Chondrocyte (in vitro differentiated cells): Measurements from ENCODE around the gene MMP7. TPM values are rescaled to one million over a fixed set of nuclear protein-coding genes. Genes with fewer than 3 reads are reported as not detected.

Experiments
- DNase-seq: peaks from one replicate; pipeline ENCODE4 v3.0.0; 2021; ENCODE audit warnings: mixed read lengths, low spot score
- H3K27ac Mint-ChIP-seq: one replicate; pipeline ENCODE4 v1.8.0; 2021; ENCODE audit warnings: mild to moderate bottlenecking, moderate library complexity, mixed read lengths; ENCODE audit not compliant: unreplicated experiment
- H3K27me3 Mint-ChIP-seq: 2 replicates; pipeline ENCODE4 v1.8.0; 2021; ENCODE audit warnings: low read depth, mixed read lengths
- H3K36me3 Mint-ChIP-seq: 2 replicates; pipeline ENCODE4 v1.8.0; 2021; ENCODE audit warnings: low read depth, mixed read lengths
- H3K4me1 Mint-ChIP-seq: 2 replicates; pipeline ENCODE4 v1.8.0; 2021; ENCODE audit warnings: low read depth, mild to moderate bottlenecking, mixed read lengths
- H3K4me3 Mint-ChIP-seq: one replicate; pipeline ENCODE4 v1.8.0; 2021; ENCODE audit warnings: mild to moderate bottlenecking, moderate library complexity, mixed read lengths; ENCODE audit not compliant: unreplicated experiment
- H3K9me3 Mint-ChIP-seq: 2 replicates; pipeline ENCODE4 v1.8.0; 2021; ENCODE audit warnings: low read depth, mixed read lengths
- CTCF ChIP-seq: fragments of 200-600 bp; sonication (generic); IDR thresholded peaks from 2 replicates; pipeline ENCODE4 v1.5.0; 2021; ENCODE audit warnings: antibody characterized with exemption, mild to moderate bottlenecking, moderate library complexity
- total RNA-seq: library from RNA; stranded (reverse); gene quantifications from 3 replicates; pipeline ENCODE4 v1.2.1, GENCODE V29; 2021

MMP7 gene
- total RNA-seq, 1 donor from 2014 or later = 0.50 TPM

DNA sequence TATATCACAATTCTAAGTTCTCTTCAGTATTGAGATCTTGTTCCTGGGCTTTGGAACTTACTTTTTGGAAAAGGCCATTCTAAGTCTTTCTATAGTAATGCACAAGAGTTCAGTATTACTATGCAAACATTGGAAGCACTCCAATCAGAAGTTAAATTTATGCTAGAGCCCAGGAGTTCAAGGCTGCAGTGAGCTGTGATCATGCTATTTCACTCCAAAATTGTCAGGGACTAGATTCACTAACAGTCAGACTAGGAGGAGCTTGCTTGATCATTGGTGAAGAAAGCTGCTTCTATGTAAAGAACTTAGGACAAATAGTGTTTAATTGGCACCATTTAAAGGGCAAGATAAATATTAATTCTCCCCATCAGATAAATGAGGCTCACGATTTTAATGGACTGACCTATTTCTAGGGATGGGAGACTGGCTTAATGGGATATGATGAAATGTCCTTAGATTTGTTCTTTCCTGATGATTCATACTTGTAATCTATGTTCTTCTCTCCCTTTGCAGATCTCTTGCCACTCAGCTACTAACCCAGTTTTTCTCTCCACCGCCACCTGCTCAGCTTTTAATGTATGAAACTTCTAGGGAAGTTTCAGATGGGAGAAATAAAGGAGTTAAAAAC lies 45.3 kb downstream of the MMP7 start:
- H3K27me3 Mint-ChIP-seq = no peaks in the 10 kb centered on the region
- H3K36me3 Mint-ChIP-seq = no peaks in the 10 kb centered on the region
- no peaks in the 10 kb centered on the region for H3K9me3 Mint-ChIP-seq
- no peak overlapping the region for H3K27ac Mint-ChIP-seq
- H3K4me1 Mint-ChIP-seq = peaks cover 27% of the 10 kb centered on the region
- no peak for TF ChIP-seq CTCF
- no peak overlapping the region for H3K4me3 Mint-ChIP-seq
- DNase-seq = no peak

GRCh38 chr11:102482433-102482832 lies 48.1 kb downstream of the MMP7 start:
- peaks cover 13% of the 10 kb centered on the region for H3K4me1 Mint-ChIP-seq
- H3K4me3 Mint-ChIP-seq = no peak overlapping the region
- H3K36me3 Mint-ChIP-seq = no peaks in the 10 kb centered on the region
- H3K27ac Mint-ChIP-seq = no peak overlapping the region
- TF ChIP-seq CTCF = no peak
- no peaks in the 10 kb centered on the region for H3K27me3 Mint-ChIP-seq
- DNase-seq = no peak
- H3K9me3 Mint-ChIP-seq = no peaks in the 10 kb centered on the region

DNA sequence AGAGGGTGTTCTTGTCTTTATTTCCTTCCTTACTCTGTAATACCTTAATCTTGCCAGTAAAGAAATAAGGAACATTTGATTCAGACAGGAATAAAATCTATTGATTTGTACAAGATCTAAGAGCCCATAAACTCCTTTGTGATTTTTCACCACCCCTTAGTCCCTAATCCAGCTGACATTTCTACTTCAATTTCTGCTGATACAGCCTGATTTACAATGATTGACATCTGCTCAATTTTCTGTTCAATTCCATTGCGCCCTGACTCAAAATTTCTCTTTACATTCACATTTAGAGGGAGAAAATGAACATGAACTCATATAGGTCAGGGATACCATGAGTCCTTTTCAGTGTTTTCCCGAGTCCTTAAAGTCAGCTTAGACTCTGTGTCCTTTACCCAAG lies 50.8 kb downstream of the MMP7 start:
- H3K4me3 Mint-ChIP-seq = no peak overlapping the region
- H3K4me1 Mint-ChIP-seq = peaks cover 19% of the 10 kb centered on the region
- H3K27me3 Mint-ChIP-seq = no peaks in the 10 kb centered on the region
- no peaks in the 10 kb centered on the region for H3K9me3 Mint-ChIP-seq
- no peak for TF ChIP-seq CTCF
- no peak overlapping the region for H3K27ac Mint-ChIP-seq
- DNase-seq = no peak
- no peaks in the 10 kb centered on the region for H3K36me3 Mint-ChIP-seq

GRCh38 chr11:102478673-102479299 lies 51.8 kb downstream of the MMP7 start:
- H3K36me3 Mint-ChIP-seq = no peaks in the 10 kb centered on the region
- H3K27ac Mint-ChIP-seq = no peak overlapping the region
- TF ChIP-seq CTCF = no peak
- peaks cover 19% of the 10 kb centered on the region for H3K4me1 Mint-ChIP-seq
- H3K4me3 Mint-ChIP-seq = no peak overlapping the region
- DNase-seq = no peak
- no peaks in the 10 kb centered on the region for H3K9me3 Mint-ChIP-seq
- H3K27me3 Mint-ChIP-seq = no peaks in the 10 kb centered on the region

DNA sequence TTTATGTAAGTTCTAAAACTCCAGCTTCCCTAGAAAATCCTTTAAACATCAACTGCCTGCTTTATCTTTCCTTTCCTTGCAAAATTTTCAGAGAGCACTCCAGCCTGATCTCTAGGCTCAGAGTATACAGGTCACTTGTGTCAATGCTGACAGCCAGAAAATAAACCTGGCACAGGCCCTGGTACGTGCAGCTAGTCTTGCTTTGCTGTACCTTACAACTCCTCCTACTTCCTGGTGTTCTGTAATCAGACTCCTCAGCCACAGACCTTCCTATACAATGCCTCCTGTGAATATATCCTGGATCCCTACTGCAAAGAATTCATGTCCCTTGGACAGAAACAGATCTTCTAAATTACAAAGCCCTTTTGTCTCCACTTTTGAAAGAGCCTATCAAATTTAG lies 53.7 kb downstream of the MMP7 start:
- no peak for TF ChIP-seq CTCF
- DNase-seq = no peak
- no peaks in the 10 kb centered on the region for H3K36me3 Mint-ChIP-seq
- H3K27ac Mint-ChIP-seq = peak overlapping the region; percentile 73
- no peak overlapping the region for H3K4me3 Mint-ChIP-seq
- no peaks in the 10 kb centered on the region for H3K27me3 Mint-ChIP-seq
- H3K4me1 Mint-ChIP-seq = peaks cover 19% of the 10 kb centered on the region
- H3K9me3 Mint-ChIP-seq = no peaks in the 10 kb centered on the region
